ENCODE measurements around the gene CARD19. TPM values are rescaled to one million over a fixed set of nuclear protein-coding genes. Genes with fewer than 3 reads are reported as not detected.

CARD19 gene
- total and polyA plus RNA-seq, 5 experiments from 2014 or later: 56.3 to 71.2 (median 62.9) TPM

DNA sequence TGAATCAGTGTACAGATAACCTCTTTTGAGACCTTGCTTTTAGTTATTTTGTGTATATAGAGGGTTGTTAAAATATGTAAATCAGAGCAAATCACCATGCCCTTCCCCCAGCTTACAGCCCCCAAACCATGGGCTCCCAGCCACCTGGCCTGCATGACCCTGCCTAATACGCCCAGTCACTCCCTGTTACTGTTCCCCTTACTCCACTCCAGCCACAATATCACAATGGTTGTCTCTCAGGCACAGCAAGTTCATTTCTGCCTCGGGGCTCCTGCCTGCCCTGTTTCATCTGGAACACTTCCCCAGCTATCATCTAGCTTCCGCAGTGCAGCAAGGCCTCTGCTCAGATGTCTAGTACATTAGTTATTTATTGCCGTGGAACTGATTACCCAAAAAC lies 5.0 kb upstream of the CARD19 start:
- Mint-ChIP-seq H3K27ac (peak overlapping the region; percentile 24 to 93 (median 78)), H3K36me3 (peaks cover 0 to 27% (median 5%) of the 10 kb centered on the region in 3 donors), H3K4me3 (no peak overlapping the region), H3K9me3 (peaks cover 0 to 2% (median 0%) of the 10 kb centered on the region in 9 donors), H3K27me3 (no peaks in the 10 kb centered on the region), H3K4me1 (peaks cover 30 to 65% (median 45%) of the 10 kb centered on the region in 4 donors)
- DNase-seq (peak in 1 of 10 donors; percentile 9), ATAC-seq (no peak)
- POLR2A ChIA-PET: interaction anchor here (0.6 to 12.1 kb wide), 7 partner anchors 16 to 239 kb away, joined by 3 to 221 read pairs (median 5); no protein-coding TSS in a partner anchor

DNA sequence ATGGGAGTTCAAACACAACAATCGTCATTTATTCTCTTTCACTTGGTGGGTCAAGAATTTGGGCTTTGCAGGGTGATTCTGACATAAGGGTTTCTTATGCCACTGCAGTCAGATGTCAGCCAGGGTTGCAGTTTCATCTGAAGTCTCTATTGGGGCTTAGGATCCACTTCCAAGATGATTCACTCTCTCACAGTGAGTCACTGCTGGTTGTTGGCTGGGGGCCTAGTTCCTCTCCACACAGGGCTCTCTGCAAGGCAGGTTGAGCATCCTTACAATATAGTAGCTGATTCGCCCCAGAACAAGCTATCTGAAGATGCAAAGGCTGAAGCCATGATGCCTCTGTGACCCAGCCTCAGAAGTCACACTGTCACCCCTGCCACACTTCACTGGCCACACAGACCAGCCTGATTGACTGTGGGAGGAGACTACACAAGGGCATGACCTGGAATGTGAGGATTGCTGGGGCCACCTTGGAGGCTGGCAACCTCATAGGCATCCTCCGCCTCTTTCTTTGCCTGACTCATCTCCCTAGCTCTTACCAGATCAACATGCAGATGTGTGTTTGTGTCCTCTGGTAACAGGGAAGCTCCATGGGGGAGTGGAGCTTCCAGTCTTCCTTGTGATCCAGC lies 4.5 kb upstream of the CARD19 start:
- Mint-ChIP-seq H3K27ac (peak overlapping the region; percentile 1 to 98 (median 94)), H3K4me3 (no peak overlapping the region), H3K9me3 (peaks cover 0 to 2% (median 0%) of the 10 kb centered on the region in 9 donors), H3K27me3 (no peaks in the 10 kb centered on the region), H3K4me1 (peaks cover 30 to 64% (median 44%) of the 10 kb centered on the region in 4 donors), H3K36me3 (peaks cover 0 to 22% (median 3%) of the 10 kb centered on the region in 3 donors)
- POLR2A ChIA-PET: interaction anchor here (0.6 to 12.1 kb wide), 8 partner anchors 14 to 240 kb away, joined by 3 to 221 read pairs (median 4); no protein-coding TSS in a partner anchor
- ATAC-seq: no peak
- peak in 2 of 10 donors; percentile 39 to 45 for DNase-seq

DNA sequence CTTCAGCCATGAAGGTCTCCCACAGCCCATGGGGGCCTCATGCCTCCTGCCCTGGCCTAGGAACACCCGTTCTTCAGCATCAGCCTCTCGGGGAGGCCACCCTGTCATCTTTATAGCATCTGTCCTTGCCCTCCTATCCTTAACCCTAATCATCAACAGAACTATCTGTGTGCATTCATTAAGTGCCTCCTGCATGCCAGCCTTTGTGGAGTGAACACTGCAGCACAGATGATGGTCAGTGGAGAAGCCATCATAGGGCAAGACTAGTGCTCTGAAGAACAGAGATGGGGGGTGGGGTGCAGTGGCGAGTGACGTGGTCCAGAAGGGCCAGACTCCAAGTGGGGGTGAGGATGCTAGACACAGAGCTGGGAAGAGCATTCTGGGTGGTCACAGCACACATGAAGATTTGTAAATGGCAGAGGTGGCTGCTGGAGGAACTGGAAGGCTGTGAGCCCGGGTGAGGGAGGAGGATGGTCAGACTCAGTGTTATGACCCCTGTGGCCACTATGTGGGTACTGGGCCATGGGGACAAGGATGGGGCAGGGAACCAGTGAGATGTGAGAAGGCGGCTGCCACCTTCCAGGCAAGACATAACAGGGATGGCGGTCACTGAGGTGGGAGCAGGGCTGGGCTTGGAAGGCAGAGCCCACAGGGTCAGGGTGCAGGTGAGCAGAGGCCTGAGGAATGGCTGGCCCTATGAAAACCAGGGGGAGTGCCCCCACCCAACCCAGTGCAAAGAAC lies 3.6 kb upstream of the CARD19 start:
- Mint-ChIP-seq H3K36me3 (peaks cover 0 to 13% (median 0%) of the 10 kb centered on the region in 3 donors), H3K27me3 (no peaks in the 10 kb centered on the region), H3K4me3 (peak overlapping the region in 7 of 10 donors; percentile 15 to 83 (median 40)), H3K27ac (peak overlapping the region; percentile 77 to 98 (median 97)), H3K4me1 (peaks cover 34 to 68% (median 49%) of the 10 kb centered on the region in 4 donors), H3K9me3 (peaks cover 0 to 2% (median 0%) of the 10 kb centered on the region in 9 donors)
- no peak for ATAC-seq
- DNase-seq: peak in 1 of 10 donors; percentile 24
- POLR2A ChIA-PET: interaction anchor here (1.0 to 12.1 kb wide), 7 partner anchors 9 to 72 kb away, joined by 3 to 221 read pairs (median 7); no protein-coding TSS in a partner anchor

DNA sequence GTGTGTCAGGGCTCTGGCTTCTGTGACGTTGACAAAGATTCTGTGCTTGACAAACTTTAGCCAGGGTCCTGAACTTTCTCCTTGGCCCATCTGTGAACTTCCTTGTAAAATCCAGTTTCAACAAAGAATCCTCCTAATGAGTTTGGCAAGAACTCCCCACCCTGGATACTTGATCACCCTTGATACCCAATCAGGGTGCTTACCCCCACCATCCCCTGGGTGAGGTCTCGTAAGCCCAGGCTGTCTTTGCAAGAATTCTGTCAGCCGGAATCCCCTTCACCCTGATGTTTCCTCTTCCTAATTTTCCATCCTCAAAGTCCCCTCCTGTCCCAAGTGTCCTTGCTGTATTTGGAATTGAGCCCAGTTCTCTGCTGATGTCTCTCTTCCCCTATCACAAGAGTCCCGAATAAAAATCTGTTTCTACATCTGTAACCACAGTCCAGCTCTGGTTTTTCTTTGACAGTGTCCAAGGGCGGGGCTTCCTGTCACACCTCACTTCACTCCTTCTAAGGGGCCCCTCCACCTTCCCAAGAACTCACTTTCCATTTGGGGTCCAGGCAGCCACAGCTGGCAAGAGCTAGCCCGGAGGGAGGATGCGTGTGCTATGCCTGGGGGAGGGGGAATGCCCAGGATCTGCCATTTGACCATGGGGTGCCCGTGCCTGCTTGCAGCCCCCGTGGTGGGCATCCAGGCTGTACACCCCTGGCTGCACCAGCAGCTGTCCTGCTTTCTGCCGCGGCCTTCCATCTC lies 2.7 kb upstream of the CARD19 start:
- peak in 1 of 10 donors; percentile 60 for DNase-seq
- no peaks in the 10 kb centered on the region for H3K27me3 Mint-ChIP-seq
- no peak for ATAC-seq
- peaks cover 0 to 2% (median 0%) of the 10 kb centered on the region in 9 donors for H3K9me3 Mint-ChIP-seq
- peak overlapping the region; percentile 91 to 98 (median 97) for H3K27ac Mint-ChIP-seq
- peaks cover 0 to 7% (median 0%) of the 10 kb centered on the region in 3 donors for H3K36me3 Mint-ChIP-seq
- peaks cover 42 to 77% (median 58%) of the 10 kb centered on the region in 4 donors for H3K4me1 Mint-ChIP-seq
- peak overlapping the region; percentile 3 to 87 (median 62) for H3K4me3 Mint-ChIP-seq
- POLR2A ChIA-PET: interaction anchor here (1.0 to 12.1 kb wide), 7 partner anchors 10 to 81 kb away, joined by 3 to 221 read pairs (median 7); partner anchors contain the start of gene NINJ1

DNA sequence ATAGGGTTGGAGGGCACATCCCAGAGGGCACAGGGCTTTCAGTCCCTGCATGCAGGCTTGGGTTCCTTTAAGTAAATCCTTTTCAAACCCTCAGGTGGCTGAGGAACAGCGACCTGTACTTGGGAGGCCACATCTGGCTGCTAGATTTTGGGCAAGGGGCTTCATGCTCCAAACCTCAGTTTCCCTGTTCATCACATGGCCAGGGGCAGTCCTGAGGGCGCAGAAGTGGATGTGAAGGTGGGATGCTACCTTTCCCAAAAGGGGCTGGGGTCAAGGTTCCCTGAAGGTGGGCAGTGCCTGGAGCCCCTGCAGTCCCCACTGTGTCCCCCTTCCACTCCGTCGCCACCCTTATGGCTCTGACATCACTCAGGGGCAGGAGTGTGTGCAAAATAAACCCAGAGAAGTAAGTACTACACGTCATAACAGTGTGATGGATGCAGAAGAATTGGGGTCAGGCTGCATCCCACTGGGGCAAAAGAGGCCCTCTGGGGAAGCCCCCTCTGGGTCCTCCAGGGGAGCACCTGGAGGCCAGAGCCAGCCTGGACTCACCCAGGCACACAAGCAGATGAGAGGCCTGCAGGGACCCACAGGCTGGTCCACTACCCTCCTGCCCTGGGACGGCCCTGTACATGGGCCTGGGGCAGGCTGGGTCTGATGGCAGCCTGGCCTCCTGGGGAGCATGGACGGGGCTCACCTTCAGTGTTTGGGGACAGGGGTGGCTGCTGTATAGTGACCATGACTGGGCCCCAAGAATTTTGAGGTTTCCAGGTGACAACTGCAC lies 1.9 kb upstream of the CARD19 start:
- Mint-ChIP-seq H3K27ac (peak overlapping the region; percentile 91 to 98 (median 97)), H3K9me3 (peaks cover 0 to 2% (median 0%) of the 10 kb centered on the region in 9 donors), H3K4me3 (peak overlapping the region; percentile 73 to 91 (median 87)), H3K36me3 (peaks cover 0 to 3% (median 0%) of the 10 kb centered on the region in 3 donors), H3K27me3 (no peaks in the 10 kb centered on the region), H3K4me1 (peaks cover 42 to 79% (median 63%) of the 10 kb centered on the region in 4 donors)
- ATAC-seq (no peak), DNase-seq (peak in 1 of 10 donors; percentile 62)
- POLR2A ChIA-PET: interaction anchor here (1.0 to 12.1 kb wide), 12 partner anchors 11 to 81 kb away, joined by 3 to 221 read pairs (median 11); partner anchors contain the start of gene NINJ1

DNA sequence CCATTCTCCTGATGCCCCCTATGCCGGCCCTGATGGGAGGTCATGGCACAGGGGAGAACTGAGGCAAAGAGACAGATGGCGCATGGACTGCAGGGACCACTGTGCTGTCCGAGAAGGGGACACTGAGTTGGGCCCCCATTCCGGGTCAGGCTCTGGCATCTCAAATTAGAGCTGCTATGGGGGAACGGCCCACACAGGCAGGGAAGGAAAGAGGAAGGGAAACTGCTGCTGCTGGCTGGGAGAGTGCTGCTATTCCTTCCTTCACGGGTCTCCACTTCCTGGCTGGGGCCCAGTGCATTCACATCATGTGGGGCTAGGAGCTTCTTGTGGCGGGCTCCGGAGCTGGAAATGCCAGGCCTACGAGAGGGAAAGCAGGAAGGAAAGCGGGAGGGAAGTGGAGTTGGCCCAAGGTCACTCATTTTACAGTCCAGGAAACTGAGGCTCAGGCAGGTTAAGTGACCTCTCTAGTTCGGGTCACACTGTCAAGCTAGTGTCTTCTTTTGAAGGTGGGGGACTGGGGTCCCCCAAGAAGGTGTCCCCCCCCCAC lies 1.3 kb upstream of the CARD19 start:
- Mint-ChIP-seq H3K36me3 (peaks cover 0 to 3% (median 0%) of the 10 kb centered on the region in 3 donors), H3K9me3 (peaks cover 0 to 2% (median 0%) of the 10 kb centered on the region in 9 donors), H3K4me1 (peaks cover 42 to 79% (median 70%) of the 10 kb centered on the region in 4 donors), H3K4me3 (peak overlapping the region; percentile 73 to 91 (median 87)), H3K27me3 (no peaks in the 10 kb centered on the region), H3K27ac (peak overlapping the region; percentile 91 to 98 (median 97))
- POLR2A ChIA-PET: interaction anchor here (0.5 to 12.1 kb wide), 20 partner anchors 12 to 392 kb away, joined by 3 to 221 read pairs (median 6); partner anchors contain the start of gene NINJ1
- DNase-seq: peak in 3 of 10 donors; percentile 20 to 38 (median 36)
- no peak for ATAC-seq

DNA sequence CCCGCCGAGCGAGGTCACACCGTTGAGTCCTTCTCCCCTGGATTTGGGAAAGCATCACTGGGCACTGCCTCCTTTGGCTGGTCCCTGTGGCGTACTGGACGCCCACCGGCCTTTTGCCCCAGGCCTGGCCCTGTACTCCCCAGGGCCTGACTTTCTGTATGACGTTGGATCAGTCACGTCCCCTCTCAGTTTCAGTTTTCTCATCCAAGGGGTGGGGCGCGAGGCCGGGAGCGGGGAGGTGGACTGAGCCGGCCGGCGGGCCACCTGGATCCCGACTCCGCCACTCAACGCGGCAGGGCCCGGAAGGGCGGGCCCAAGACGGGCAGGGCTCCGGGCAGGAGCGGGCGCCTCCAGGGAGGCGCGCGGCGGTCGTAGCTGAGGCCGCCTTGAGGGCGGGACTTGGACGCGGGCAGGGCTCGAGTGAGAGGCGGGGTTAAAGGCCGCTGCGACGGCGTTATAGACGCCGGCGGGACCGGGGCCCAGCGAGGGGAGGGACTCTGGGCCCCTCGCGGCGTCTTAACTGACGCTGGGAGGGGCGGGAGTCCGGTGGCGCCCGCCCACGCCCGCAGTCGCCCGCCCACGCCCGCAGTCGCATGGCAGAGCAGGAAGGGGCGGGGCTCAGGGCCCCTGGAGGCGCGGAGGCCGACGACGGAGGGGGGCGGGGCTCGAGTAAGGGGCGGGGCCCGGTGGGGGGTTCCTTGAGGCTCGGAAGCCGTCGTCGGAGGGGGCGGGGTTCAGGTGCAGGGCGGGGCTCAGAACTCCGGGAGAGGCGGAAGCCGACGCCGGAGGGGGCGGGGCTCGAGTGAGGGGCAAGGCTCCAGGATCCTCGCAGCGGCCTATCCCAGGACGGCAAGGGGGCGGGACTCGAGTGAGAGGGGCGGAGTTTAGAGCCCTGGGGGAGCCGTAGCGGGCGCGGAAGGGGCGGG lies 549 bp upstream of the CARD19 start:
- Mint-ChIP-seq H3K36me3 (peaks cover 0 to 4% (median 0%) of the 10 kb centered on the region in 3 donors), H3K4me1 (peaks cover 44 to 81% (median 75%) of the 10 kb centered on the region in 4 donors), H3K9me3 (peaks cover 0 to 2% (median 0%) of the 10 kb centered on the region in 9 donors), H3K27ac (peak overlapping the region; percentile 91 to 98 (median 97)), H3K4me3 (peak overlapping the region; percentile 73 to 91 (median 87)), H3K27me3 (no peaks in the 10 kb centered on the region)
- ATAC-seq (peak; percentile 78 to 82), DNase-seq (peak; percentile 98 to 100 (median 100))
- POLR2A ChIA-PET: interaction anchor here (0.5 to 12.1 kb wide), 28 partner anchors 12 to 392 kb away, joined by 3 to 221 read pairs (median 5); partner anchors contain the start of gene NINJ1

DNA sequence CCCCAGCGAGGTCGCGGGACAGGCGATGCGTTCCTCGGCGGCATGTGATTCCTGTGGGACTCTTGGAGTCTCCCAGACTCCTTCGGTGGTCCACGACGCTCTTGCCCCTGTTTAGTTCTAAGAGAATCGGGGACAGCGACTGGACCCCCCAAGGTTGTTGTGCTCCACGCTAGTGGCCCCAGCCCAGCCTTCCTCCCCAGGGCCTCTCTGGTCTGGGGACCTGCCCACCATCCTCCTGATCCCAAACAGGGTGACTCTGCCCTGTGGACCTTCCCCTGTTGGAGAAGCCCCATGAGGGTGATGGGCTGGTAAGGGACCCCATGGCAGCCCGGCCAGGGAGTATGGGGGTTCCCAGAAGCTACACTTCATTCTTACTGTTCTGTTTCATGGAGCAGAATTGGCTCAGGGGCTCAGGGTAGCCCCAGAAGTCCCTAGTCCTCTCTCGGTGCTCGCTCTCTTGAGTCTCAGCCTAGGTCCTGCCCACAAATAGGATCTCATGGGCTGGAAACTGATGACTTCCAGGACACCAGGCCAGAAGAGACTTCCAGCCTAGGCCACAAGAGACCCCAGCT lies 880 bp downstream of the CARD19 start:
- POLR2A ChIA-PET: interaction anchor here (0.8 to 12.1 kb wide), 18 partner anchors 9 to 470 kb away, joined by 3 to 221 read pairs (median 6); partner anchors contain the start of gene NINJ1
- DNase-seq (peak in 3 of 10 donors; percentile 14 to 59 (median 21)), ATAC-seq (no peak)
- Mint-ChIP-seq H3K9me3 (peaks cover 0 to 2% (median 0%) of the 10 kb centered on the region in 9 donors), H3K4me1 (peaks cover 41 to 74% (median 71%) of the 10 kb centered on the region in 4 donors), H3K36me3 (peaks cover 0 to 5% (median 0%) of the 10 kb centered on the region in 3 donors), H3K27ac (peak overlapping the region; percentile 86 to 96 (median 92)), H3K4me3 (peak overlapping the region; percentile 82 to 94 (median 90)), H3K27me3 (no peaks in the 10 kb centered on the region)

DNA sequence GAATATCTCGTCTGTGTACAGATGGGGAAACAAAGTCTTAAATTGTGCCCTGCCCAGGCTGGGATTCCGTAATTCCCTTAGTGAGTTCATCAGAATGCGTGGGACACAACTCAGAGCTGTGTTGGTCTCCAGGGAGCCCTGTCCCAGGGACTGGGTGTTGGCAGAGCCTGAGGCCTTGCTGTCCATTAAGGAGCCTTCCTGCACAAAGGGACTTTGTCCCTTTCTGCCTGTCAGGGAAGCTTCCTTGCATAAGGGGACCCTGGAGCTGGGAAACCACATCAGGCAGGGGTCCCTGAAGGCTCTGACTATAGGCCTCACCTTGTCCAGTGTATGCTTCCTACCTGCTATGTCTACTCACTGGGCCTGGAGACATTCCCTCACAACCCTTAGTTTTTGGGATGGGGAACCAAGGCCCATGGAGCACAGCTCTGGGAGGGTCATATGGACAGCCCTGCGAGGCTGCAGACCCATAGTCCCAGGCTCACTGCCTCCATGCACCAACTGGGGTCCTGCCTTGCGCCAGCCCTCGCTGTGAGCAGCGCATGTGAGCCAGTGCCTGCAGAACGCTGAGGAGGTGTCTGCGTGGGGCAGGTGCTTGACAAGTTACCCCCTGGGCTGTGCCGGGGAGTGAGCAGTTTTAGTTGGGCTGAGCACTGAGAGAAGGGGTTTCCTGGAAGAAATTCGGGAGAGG lies 1.6 kb downstream of the CARD19 start:
- peak in 3 of 10 donors; percentile 21 to 63 (median 31) for DNase-seq
- H3K27ac Mint-ChIP-seq: peak overlapping the region; percentile 86 to 96 (median 92)
- peaks cover 0 to 5% (median 0%) of the 10 kb centered on the region in 3 donors for H3K36me3 Mint-ChIP-seq
- H3K4me3 Mint-ChIP-seq: peak overlapping the region; percentile 82 to 94 (median 90)
- H3K4me1 Mint-ChIP-seq: peaks cover 37 to 72% (median 68%) of the 10 kb centered on the region in 4 donors
- POLR2A ChIA-PET: interaction anchor here (0.7 to 12.1 kb wide), 13 partner anchors 9 to 132 kb away, joined by 3 to 221 read pairs (median 6); partner anchors contain the start of gene NINJ1
- no peak for ATAC-seq
- no peaks in the 10 kb centered on the region for H3K9me3 Mint-ChIP-seq
- H3K27me3 Mint-ChIP-seq: no peaks in the 10 kb centered on the region

All from naive thymus-derived CD8-positive, alpha-beta T cell (primary cell).